K562 (cell line): ENCODE measurements around the gene TMED6. TPM values are rescaled to one million over a fixed set of nuclear protein-coding genes. Genes with fewer than 3 reads are reported as not detected.
A peak's percentile ranks its signal among the peaks of the same experiment; 100 is the strongest.

Experiments used
- ASH1L ChIP-seq: fragments of 450-650 bp; IDR thresholded peaks from 2 replicates; pipeline ENCODE4 v1.6.1; 2018; ENCODE audit warnings: borderline replicate concordance, mild to moderate bottlenecking, low read depth; ENCODE audit not compliant: partially characterized antibody
- ATF6 ChIP-seq: sonication (generic); formaldehyde crosslinking; IDR thresholded peaks from 2 replicates; pipeline ENCODE4 v1.4.0; 2020; ENCODE audit warnings: mild to moderate bottlenecking, missing genetic modification reagents
- BMI1 ChIP-seq: fragments of 150-350 bp; IDR thresholded peaks from 2 replicates; pipeline ENCODE4 v1.6.1; 2014; ENCODE audit warnings: low read length
- BRD9 ChIP-seq: fragments of 450-650 bp; IDR thresholded peaks from 2 replicates; pipeline ENCODE4 v1.6.1; 2018; ENCODE audit warnings: low read depth; ENCODE audit not compliant: partially characterized antibody
- CCNT2 ChIP-seq: IDR thresholded peaks from 2 replicates; pipeline ENCODE4 v1.6.1; 2011; ENCODE audit warnings: borderline replicate concordance, low read depth, mild to moderate bottlenecking, moderate library complexity, mixed read lengths, low read length; ENCODE audit not compliant: insufficient read length; ENCODE audit errors: extremely low read depth
- CREB1 ChIP-seq, 2 experiments: sonication (generic) in 1 of 2; formaldehyde crosslinking in 1 of 2; IDR thresholded peaks; 2 replicates each; pipeline versions ENCODE4 v1.6.1 to v1.8.0; 2012 to 2022; ENCODE audit warnings: inconsistent platforms in 1 of 2, mild to moderate bottlenecking in 1 of 2, missing genetic modification reagents in 1 of 2, moderate library complexity in 1 of 2
- CXXC5 ChIP-seq: fragments of 250-450 bp; sonication (Bioruptor Pico); IDR thresholded peaks from 2 replicates; pipeline ENCODE4 v1.8.0; 2022; ENCODE audit warnings: inconsistent platforms, mild to moderate bottlenecking, moderate library complexity
- DNMT1 ChIP-seq: fragments of 450-650 bp; IDR thresholded peaks from 2 replicates; pipeline ENCODE4 v1.6.1; 2016; ENCODE audit warnings: antibody characterized with exemption, mild to moderate bottlenecking
- E2F1 ChIP-seq: sonication (generic); formaldehyde crosslinking; IDR thresholded peaks from 2 replicates; pipeline ENCODE4 v1.8.1; 2023; ENCODE audit warnings: mild to moderate bottlenecking, missing genetic modification reagents, moderate library complexity
- E2F5 ChIP-seq: sonication (generic); formaldehyde crosslinking; IDR thresholded peaks from 2 replicates; pipeline ENCODE4 v1.8.0; 2022; ENCODE audit warnings: mild to moderate bottlenecking, missing genetic modification reagents
- ESRRA ChIP-seq: fragments of 450-650 bp; IDR thresholded peaks from 2 replicates; pipeline ENCODE4 v1.6.1; 2014; ENCODE audit warnings: low read depth, mild to moderate bottlenecking, moderate library complexity, borderline replicate concordance
- FOSL1 ChIP-seq: fragments of 200-800 bp; sonication (Bioruptor generic); conservative IDR thresholded peaks from 2 replicates; pipeline ENCODE4 v1.6.1; 2016; ENCODE audit warnings: missing genetic modification characterization, missing compliant biosample characterization
- FOXK1 ChIP-seq: sonication (generic); formaldehyde crosslinking; IDR thresholded peaks from 2 replicates; pipeline ENCODE4 v1.8.0; 2022; ENCODE audit warnings: missing genetic modification reagents, mild to moderate bottlenecking, borderline replicate concordance
- FOXM1 ChIP-seq, 2 experiments: fragments of 450-650 bp in 1 of 2; sonication (generic) in 1 of 2; formaldehyde crosslinking in 1 of 2; IDR thresholded peaks; 2 replicates each; pipeline versions ENCODE4 v1.6.1 to v1.9.0; 2017 to 2022; ENCODE audit warnings: low read depth in 2 of 2, mild to moderate bottlenecking in 2 of 2, missing genetic modification reagents in 1 of 2, moderate library complexity in 1 of 2
- HDAC2 ChIP-seq: fragments of 450-650 bp; IDR thresholded peaks from 2 replicates; pipeline ENCODE4 v1.6.1; 2016; ENCODE audit warnings: mild to moderate bottlenecking
- L3MBTL2 ChIP-seq: fragments of 450-650 bp; IDR thresholded peaks from 2 replicates; pipeline ENCODE4 v1.6.1; 2016; ENCODE audit warnings: mild to moderate bottlenecking, moderate library complexity
- MIER1 ChIP-seq: fragments of 450-650 bp; IDR thresholded peaks from 2 replicates; pipeline ENCODE4 v1.6.1; 2016; ENCODE audit warnings: antibody characterized with exemption, mild to moderate bottlenecking, low read depth
- POU5F1 ChIP-seq: fragments of 150-350 bp; IDR thresholded peaks from 2 replicates; pipeline ENCODE4 v1.6.1; 2014; ENCODE audit warnings: borderline replicate concordance, low read length, low read depth, mild to moderate bottlenecking; ENCODE audit not compliant: partially characterized antibody
- SRSF7 ChIP-seq: fragments of 200-400 bp; formaldehyde crosslinking; optimal IDR thresholded peaks from 2 replicates; pipeline ENCODE3; 2017; ENCODE audit warnings: mild to moderate bottlenecking, low read depth, low read length
- ZBTB9 ChIP-seq: fragments of 450-650 bp; formaldehyde crosslinking; IDR thresholded peaks from 2 replicates; pipeline ENCODE4 v1.4.0; 2020; ENCODE audit warnings: mild to moderate bottlenecking, moderate library complexity
- ZNF133 ChIP-seq: fragments of 250-450 bp; sonication (Bioruptor Pico); IDR thresholded peaks from 2 replicates; pipeline ENCODE4 v1.4.0; 2020; ENCODE audit warnings: mild to moderate bottlenecking
- ZNF586 ChIP-seq: fragments of 450-650 bp; formaldehyde crosslinking; conservative IDR thresholded peaks from 2 replicates; pipeline ENCODE4 v1.4.0; 2020; ENCODE audit warnings: mild to moderate bottlenecking, moderate library complexity
- polyA plus RNA-seq, 8 experiments: library from polyadenylated mRNA; depleted of rRNA in 4 of 8; stranded (reverse) in 5 of 8; unstranded in 3 of 8; fragments of >200 nt; fragmentation: Nextera tagmentation in 2 of 8; fragmentation: Illumina TruSeq in 1 of 8; extraction: Ambion mirVana in 2 of 8; extraction: Trizol in 1 of 8; gene quantifications; 2 replicates each; pipeline versions ENCODE4 v1.2.1 to v1.2.3, GENCODE V29; 2011 to 2014; ENCODE audit warnings: inconsistent platforms in 1 of 8, missing spikeins in 1 of 8
- total RNA-seq, 7 experiments: library from RNA; depleted of rRNA in 6 of 7; stranded (reverse); fragments of >200 nt in 6 of 7; fragmentation: Illumina TruSeq in 2 of 7; extraction: Trizol in 2 of 7; gene quantifications; 2 replicates each; pipeline versions ENCODE4 v1.2.1 to v1.2.3, GENCODE V29; 2011 to 2021; ENCODE audit warnings: low replicate concordance in 1 of 7

The TMED6 gene
- total and polyA plus RNA-seq, 9 of the 15 experiments (the other 6 are each of a cell fraction or from before 2014, with no cell fraction given): 0.14 to 0.45 (median 0.25) TPM; not detected in 2

GRCh38 chr16:69338557-69339288 is 12.9 kb downstream of the TMED6 start (continued):
- TF ChIP-seq ATF6 (CRISPR knock-in tag): peak; percentile 16; the same call in 1 of the 2 replicates
- TF ChIP-seq ZNF586 (CRISPR knock-in tag): no peak
- TF ChIP-seq HDAC2: no peak
- 0 out of 2 replicates have a peak, but pooled peaks have one; percentile 35 for TF ChIP-seq E2F5 (CRISPR knock-in tag)
- no peak for TF ChIP-seq BRD9
- TF ChIP-seq ESRRA: peak; percentile 74
- 0 out of 2 replicates have a peak, but pooled peaks have one; percentile 47 for TF ChIP-seq FOXK1 (CRISPR knock-in tag)
- TF ChIP-seq MIER1: 0 out of 2 replicates have a peak, but pooled peaks have one; percentile 60
- no peak for TF ChIP-seq CCNT2
- TF ChIP-seq E2F1 (CRISPR knock-in tag): 0 out of 2 replicates have a peak, but pooled peaks have one; percentile 14
- no peak for TF ChIP-seq ASH1L
- no peak for TF ChIP-seq ZNF133 (CRISPR knock-in tag)
- no peak for TF ChIP-seq CREB1 (IDR thresholded peaks at IDR 0.05)
- no peak for TF ChIP-seq CREB1 (CRISPR knock-in tag; IDR thresholded peaks at IDR 0.05)
- TF ChIP-seq FOXM1 (IDR thresholded peaks at IDR 0.05; ENCODE audit: low read depth): no peak
- no peak for TF ChIP-seq FOXM1 (CRISPR knock-in tag; IDR thresholded peaks at IDR 0.05; ENCODE audit: low read depth)
- no peak for TF ChIP-seq POU5F1
- TF ChIP-seq ZBTB9: no peak
- no peak for TF ChIP-seq DNMT1
- TF ChIP-seq FOSL1 (tag): no peak
- TF ChIP-seq L3MBTL2: peak; percentile 80
- TF ChIP-seq SRSF7: no peak
- TF ChIP-seq CXXC5 (CRISPR knock-in tag): no peak
- TF ChIP-seq BMI1: no peak
